KMS-11 (cell line): ENCODE data around the gene BTBD2.

Experiments used
- H2AFZ ChIP-seq: fragments of 200-600 bp; sonication (generic); 2 replicates; pipeline ENCODE4 v1.6.1; 2016; ENCODE audit warnings: antibody characterized with exemption, mixed run types, low read depth
- H3K27ac ChIP-seq: fragments of 200-600 bp; sonication (generic); 2 replicates; pipeline ENCODE4 v1.6.1; 2016; ENCODE audit warnings: mild to moderate bottlenecking, mixed run types
- H3K27me3 ChIP-seq: fragments of 200-600 bp; sonication (generic); 2 replicates; pipeline ENCODE4 v1.6.1; 2017; ENCODE audit warnings: mild to moderate bottlenecking, low read depth, mixed run types, moderate library complexity; ENCODE audit not compliant: insufficient read depth
- H3K36me3 ChIP-seq: fragments of 200-600 bp; sonication (generic); 2 replicates; pipeline ENCODE4 v1.6.1; 2017; ENCODE audit warnings: mild to moderate bottlenecking, mixed run types; ENCODE audit not compliant: insufficient read depth
- H3K4me1 ChIP-seq: fragments of 200-600 bp; sonication (generic); 2 replicates; pipeline ENCODE4 v1.6.1; 2016; ENCODE audit warnings: mild to moderate bottlenecking, low read depth, mixed run types; ENCODE audit not compliant: poor library complexity, severe bottlenecking
- H3K4me2 ChIP-seq: fragments of 200-600 bp; sonication (generic); 2 replicates; pipeline ENCODE4 v1.7.0; 2016; ENCODE audit warnings: mild to moderate bottlenecking, mixed run types
- H3K4me3 ChIP-seq: fragments of 200-600 bp; sonication (generic); IDR thresholded peaks from 2 replicates; pipeline ENCODE4 v1.6.1; 2017; ENCODE audit warnings: low read depth, low read length, mixed read lengths; ENCODE audit not compliant: insufficient read depth
- H3K79me2 ChIP-seq: fragments of 200-600 bp; sonication (generic); 2 replicates; pipeline ENCODE4 v1.6.1; 2016; ENCODE audit warnings: low read depth, mixed run types; ENCODE audit not compliant: insufficient read depth
- H3K9ac ChIP-seq: fragments of 200-600 bp; sonication (generic); 2 replicates; pipeline ENCODE4 v1.6.1; 2016; ENCODE audit warnings: mild to moderate bottlenecking, mixed run types
- H4K20me1 ChIP-seq: fragments of 200-600 bp; sonication (generic); 2 replicates; pipeline ENCODE4 v1.6.1; 2016; ENCODE audit warnings: mild to moderate bottlenecking, mixed run types; ENCODE audit not compliant: insufficient read depth
- CTCF ChIP-seq: fragments of 200-600 bp; sonication (generic); conservative IDR thresholded peaks from 2 replicates; pipeline ENCODE4 v1.6.1; 2017; ENCODE audit warnings: low read depth, mild to moderate bottlenecking, antibody characterized with exemption, low read length, moderate library complexity, mixed read lengths

BTBD2 gene

GRCh38 chr19:1945899-1946298 is 69.6 kb downstream of the BTBD2 start:
- peaks cover 9% of the 10 kb centered on the region; the same call in 1 of the 2 replicates for H4K20me1 ChIP-seq
- H3K36me3 ChIP-seq: no peaks in the 10 kb centered on the region; the same call in 1 of the 2 replicates

DNA sequence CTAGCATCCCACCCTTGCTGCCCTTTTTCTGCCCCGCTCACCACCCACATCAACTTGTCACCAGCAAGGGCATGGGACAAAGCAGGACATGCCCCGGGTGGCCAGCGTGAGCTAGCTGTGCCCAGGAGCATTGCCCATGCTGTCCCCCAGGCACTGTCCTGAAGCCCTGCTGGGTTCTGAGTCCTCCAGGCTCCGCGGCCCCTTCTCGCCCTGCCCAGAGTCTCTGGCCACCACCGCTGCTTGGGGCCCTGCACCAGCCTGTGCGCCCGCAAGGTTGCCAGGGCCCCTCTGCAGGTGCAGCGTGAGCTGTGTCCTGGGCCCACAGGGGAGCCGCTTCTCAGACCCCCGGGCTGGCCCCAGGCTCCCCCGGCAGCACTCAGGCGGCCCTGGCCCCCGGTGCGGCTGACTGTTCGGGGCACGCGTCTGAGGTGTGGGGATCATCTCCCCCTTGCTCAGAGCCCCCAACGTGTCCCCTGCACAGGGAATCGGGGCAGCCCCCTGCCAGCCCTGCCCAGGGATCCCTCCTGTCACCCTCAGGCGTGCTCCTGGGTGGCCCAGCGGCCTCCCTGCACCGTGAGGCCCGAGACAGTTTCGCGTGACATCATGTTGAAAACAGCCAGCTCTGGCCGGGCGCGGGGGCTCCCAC is 70.5 kb downstream of the BTBD2 start:
- H3K79me2 ChIP-seq: peaks cover 73% of the 10 kb centered on the region
- H3K4me2 ChIP-seq: no peak overlapping the region
- peaks cover 9% of the 10 kb centered on the region; the same call in 1 of the 2 replicates for H4K20me1 ChIP-seq
- no peaks in the 10 kb centered on the region for H3K27me3 ChIP-seq
- no peak overlapping the region for H3K4me3 ChIP-seq
- no peak overlapping the region for H3K9ac ChIP-seq
- H3K36me3 ChIP-seq: no peaks in the 10 kb centered on the region; the same call in 1 of the 2 replicates
- H3K4me1 ChIP-seq: peaks cover 7% of the 10 kb centered on the region
- H3K27ac ChIP-seq: no peak overlapping the region
- no peak overlapping the region for H2AFZ ChIP-seq
- TF ChIP-seq CTCF: no peak

More at GRCh38 chr19:1945899-1946298, 69.6 kb downstream of the BTBD2 start:
- H3K9ac ChIP-seq: no peak overlapping the region
- peaks cover 7% of the 10 kb centered on the region for H3K4me1 ChIP-seq
- TF ChIP-seq CTCF: peak; percentile 42
- H2AFZ ChIP-seq: no peak overlapping the region
- H3K4me3 ChIP-seq: no peak overlapping the region
- no peak overlapping the region for H3K27ac ChIP-seq
- no peak overlapping the region for H3K4me2 ChIP-seq
- H3K27me3 ChIP-seq: no peaks in the 10 kb centered on the region
- H3K79me2 ChIP-seq: peaks cover 73% of the 10 kb centered on the region

DNA sequence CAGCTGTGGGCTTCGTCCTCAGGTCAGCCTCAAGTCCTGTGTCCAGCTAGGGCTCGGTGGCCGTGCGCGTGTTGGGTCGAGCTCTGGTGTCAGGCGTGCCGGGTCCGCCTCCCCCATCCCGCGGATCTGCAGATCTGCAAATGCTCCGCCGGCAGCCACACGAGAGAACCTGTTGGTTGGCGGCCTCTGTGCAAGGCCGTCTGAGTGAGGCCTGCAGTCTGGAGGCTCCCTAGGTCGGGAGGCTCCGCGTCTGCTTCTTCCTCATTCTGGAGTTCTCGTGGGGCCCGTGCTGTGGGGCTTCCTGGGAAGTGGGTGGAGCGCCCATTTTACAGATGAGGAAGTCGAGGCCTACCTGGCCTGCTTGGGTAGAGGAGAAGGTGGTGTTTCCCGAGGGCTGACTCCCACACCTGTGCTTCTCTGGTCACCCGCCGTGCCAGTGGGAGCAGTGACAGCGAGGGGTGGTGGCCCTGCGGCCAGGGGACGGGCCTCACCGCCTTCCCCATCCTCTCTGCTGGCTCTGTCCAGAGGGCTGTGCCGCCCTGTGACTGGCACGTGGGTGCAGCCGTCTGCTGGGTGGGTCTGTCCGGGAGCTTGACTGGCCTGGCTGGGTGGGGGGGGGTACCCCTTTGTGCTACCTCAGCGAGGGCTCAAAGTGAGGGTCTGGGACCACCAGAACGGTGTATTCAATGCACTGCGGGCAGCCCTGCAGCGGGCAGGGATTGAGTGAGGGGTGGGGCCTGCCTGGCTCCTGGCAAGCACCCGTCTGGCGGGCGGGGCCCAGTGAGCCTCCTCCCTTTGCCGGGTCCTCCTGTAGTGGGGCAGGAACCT is 71.2 kb downstream of the BTBD2 start:
- H3K36me3 ChIP-seq: no peaks in the 10 kb centered on the region; the same call in 1 of the 2 replicates
- peaks cover 14% of the 10 kb centered on the region for H3K4me1 ChIP-seq
- H3K79me2 ChIP-seq: peaks cover 68% of the 10 kb centered on the region
- no peak for TF ChIP-seq CTCF
- H3K4me3 ChIP-seq: no peak overlapping the region
- H3K9ac ChIP-seq: no peak overlapping the region
- no peak overlapping the region for H2AFZ ChIP-seq
- no peak overlapping the region for H3K4me2 ChIP-seq
- H3K27me3 ChIP-seq: no peaks in the 10 kb centered on the region
- peaks cover 9% of the 10 kb centered on the region; the same call in 1 of the 2 replicates for H4K20me1 ChIP-seq
- no peak overlapping the region for H3K27ac ChIP-seq

GRCh38 chr19:1943661-1944087 is 71.8 kb downstream of the BTBD2 start:
- Histone ChIP-seq H3K27me3 (no peaks in the 10 kb centered on the region), H3K4me1 (peaks cover 14% of the 10 kb centered on the region), H2AFZ (no peak overlapping the region), H3K4me3 (no peak overlapping the region), H3K4me2 (peak overlapping the region; percentile 88; the same call in 1 of the 2 replicates), H3K9ac (no peak overlapping the region; the same call in 1 of the 2 replicates), H3K27ac (no peak overlapping the region; the same call in 1 of the 2 replicates), H3K79me2 (peaks cover 62% of the 10 kb centered on the region), H4K20me1 (peaks cover 9% of the 10 kb centered on the region; the same call in 1 of the 2 replicates), H3K36me3 (no peaks in the 10 kb centered on the region; the same call in 1 of the 2 replicates)
- no peak for TF ChIP-seq CTCF
